Left ventricle myocardium inferior (tissue), 1 donor: ENCODE data around the gene GRIN2A. TPM values are rescaled to one million over a fixed set of nuclear protein-coding genes. Genes with fewer than 3 reads are reported as not detected.

Experiments
- DNase-seq: peaks from one replicate; pipeline ENCODE4 v3.0.0-alpha.2; 2020
- H3K27ac ChIP-seq: fragments of 200-600 bp; replicated peaks from 2 replicates; pipeline ENCODE4 v1.8.0; 2021
- H3K27me3 ChIP-seq: fragments of 200-600 bp; 2 replicates; pipeline ENCODE4 v1.8.0; 2021; ENCODE audit warnings: low read depth
- H3K36me3 ChIP-seq: fragments of 200-600 bp; 2 replicates; pipeline ENCODE4 v1.8.0; 2021
- H3K4me1 ChIP-seq: fragments of 200-600 bp; 2 replicates; pipeline ENCODE4 v1.8.0; 2021
- H3K4me3 ChIP-seq: fragments of 200-600 bp; 2 replicates; pipeline ENCODE4 v1.8.0; 2021; ENCODE audit warnings: mild to moderate bottlenecking, moderate library complexity
- H3K9me3 ChIP-seq: fragments of 200-600 bp; replicated peaks from 2 replicates; pipeline ENCODE4 v1.8.0; 2021
- CTCF ChIP-seq: fragments of 200-600 bp; IDR thresholded peaks from 2 replicates; pipeline ENCODE4 v1.8.0; 2021; ENCODE audit warnings: antibody characterized with exemption, mild to moderate bottlenecking, borderline replicate concordance
- intact Hi-C: fragments of 100-400 bp; cut with micrococcal nuclease; formaldehyde crosslinking; loops from one replicate; pipeline ENCODE4 v1.11.0; 2022
- total RNA-seq: library from RNA; stranded (reverse); fragmentation: NEBNext Ultra II Directional; extraction: Animal tissue kit (Norgen Biotek cat#: 25700); gene quantifications from one replicate; pipeline ENCODE4 v1.2.1, GENCODE V29; 2021
- donor health status: DM: no; HTN: yes; CAD: no; lungs with severe emphysema.

GRIN2A gene
- total RNA-seq, 1 donor from 2014 or later: 2.4 TPM

DNA sequence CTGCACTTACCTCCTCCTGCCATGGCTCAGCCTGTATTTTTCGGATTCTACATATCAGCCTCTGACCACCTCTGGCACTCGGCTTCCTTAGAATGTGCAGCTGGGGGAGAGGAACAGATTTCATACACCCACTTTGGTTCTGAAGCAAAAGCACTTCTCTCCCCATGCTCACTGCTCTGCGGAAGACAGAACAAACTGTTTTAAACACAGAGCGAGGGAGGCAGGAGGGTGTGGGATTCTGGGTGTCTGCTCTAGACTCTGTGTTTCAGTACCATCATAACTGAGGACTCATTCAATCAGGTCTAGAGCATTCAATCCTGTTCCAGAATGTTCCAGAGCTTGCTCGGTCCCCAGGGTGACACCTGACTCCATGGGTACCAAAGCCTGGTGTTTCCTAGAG is 239.1 kb downstream of the GRIN2A start:
- no peak for TF ChIP-seq CTCF
- DNase-seq: no peak
- Histone ChIP-seq H3K27ac (no peak overlapping the region), H3K27me3 (peaks cover 3% of the 10 kb centered on the region), H3K9me3 (no peaks in the 10 kb centered on the region), H3K4me1 (no peaks in the 10 kb centered on the region), H3K4me3 (no peak overlapping the region), H3K36me3 (no peaks in the 10 kb centered on the region)
- intact Hi-C loops: no loop called here

GRCh38 chr16:9941245-9941644 is 241.0 kb downstream of the GRIN2A start:
- no peak for DNase-seq
- no peaks in the 10 kb centered on the region for H3K27me3 ChIP-seq
- no peaks in the 10 kb centered on the region for H3K9me3 ChIP-seq
- TF ChIP-seq CTCF: no peak
- no peaks in the 10 kb centered on the region for H3K36me3 ChIP-seq
- no peak overlapping the region for H3K4me3 ChIP-seq
- H3K4me1 ChIP-seq: no peaks in the 10 kb centered on the region
- intact Hi-C loops: no loop called here
- H3K27ac ChIP-seq: no peak overlapping the region

GRCh38 chr16:9934723-9935508 is 247.3 kb downstream of the GRIN2A start:
- Histone ChIP-seq H3K36me3 (no peaks in the 10 kb centered on the region), H3K27me3 (no peaks in the 10 kb centered on the region), H3K27ac (peak overlapping the region; percentile 10), H3K4me3 (no peak overlapping the region), H3K9me3 (no peaks in the 10 kb centered on the region), H3K4me1 (peaks cover 20% of the 10 kb centered on the region)
- intact Hi-C loops: no loop called here
- no peak for TF ChIP-seq CTCF
- peak; percentile 41 for DNase-seq

DNA sequence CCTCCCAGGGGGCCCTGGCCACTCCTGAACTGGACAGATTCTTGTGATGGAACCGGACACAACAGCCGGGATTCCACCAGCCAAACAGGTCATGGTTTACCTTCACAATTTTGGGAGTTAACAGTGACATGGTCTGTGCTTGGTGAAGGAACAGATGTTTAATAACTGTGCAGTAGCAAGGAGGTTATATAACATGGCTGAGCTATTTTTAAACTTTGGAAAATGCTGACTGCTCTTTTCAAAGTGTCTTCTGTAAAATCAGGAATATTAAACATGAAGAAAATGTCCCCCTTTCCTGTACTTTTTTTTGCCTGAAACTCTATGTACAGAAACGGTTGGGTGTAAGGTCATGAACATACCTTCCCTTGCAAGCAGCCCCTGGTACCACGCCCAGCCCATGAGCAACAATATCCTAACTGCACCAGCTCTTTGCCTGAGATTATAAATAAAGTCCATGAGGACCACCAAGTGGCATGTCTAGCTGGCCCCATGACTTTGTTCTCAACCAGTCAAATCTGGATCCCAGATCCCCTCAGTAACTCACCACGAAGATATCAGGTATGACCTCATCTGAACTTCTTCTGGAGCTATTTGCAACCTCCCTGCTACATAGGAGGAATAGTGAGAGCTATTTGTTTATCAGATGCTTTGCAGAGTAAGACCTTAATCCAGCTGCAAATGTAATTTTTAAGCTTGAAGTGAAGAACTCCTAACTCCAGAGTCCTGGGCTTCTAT is 249.1 kb downstream of the GRIN2A start:
- no peak overlapping the region for H3K27ac ChIP-seq
- no peak for TF ChIP-seq CTCF
- intact Hi-C loops: no loop called here
- no peak for DNase-seq
- no peaks in the 10 kb centered on the region for H3K27me3 ChIP-seq
- H3K4me1 ChIP-seq: peaks cover 20% of the 10 kb centered on the region
- no peak overlapping the region for H3K4me3 ChIP-seq
- H3K9me3 ChIP-seq: no peaks in the 10 kb centered on the region
- no peaks in the 10 kb centered on the region for H3K36me3 ChIP-seq

DNA sequence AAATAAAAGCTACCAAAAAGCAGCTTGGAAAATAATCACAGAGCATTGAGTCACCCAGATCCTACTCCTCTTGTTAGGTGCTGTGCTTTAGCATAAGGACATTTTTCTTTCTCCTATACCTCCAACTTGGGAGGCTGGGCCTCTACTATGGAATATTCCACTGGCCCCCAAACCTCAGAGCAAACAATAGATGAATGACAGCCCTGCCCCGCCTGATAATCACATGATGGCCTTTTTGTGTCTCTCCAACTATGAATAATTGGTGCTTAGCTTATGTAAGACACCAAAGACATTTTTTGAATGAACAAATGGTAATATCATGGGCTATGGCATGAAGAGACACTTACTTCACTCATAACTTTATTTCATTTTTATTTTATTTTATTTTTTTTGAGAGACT is 250.2 kb downstream of the GRIN2A start:
- Histone ChIP-seq H3K27me3 (no peaks in the 10 kb centered on the region), H3K4me3 (no peak overlapping the region)
- intact Hi-C loops: no loop called here

More for the DNA sequence above, 250.2 kb downstream of the GRIN2A start:
- H3K27ac ChIP-seq: no peak overlapping the region
- H3K9me3 ChIP-seq: no peaks in the 10 kb centered on the region
- peaks cover 20% of the 10 kb centered on the region for H3K4me1 ChIP-seq
- no peak for TF ChIP-seq CTCF
- H3K36me3 ChIP-seq: no peaks in the 10 kb centered on the region
- no peak for DNase-seq
